ENCODE results near the gene PTPRE.

The PTPRE gene

DNA sequence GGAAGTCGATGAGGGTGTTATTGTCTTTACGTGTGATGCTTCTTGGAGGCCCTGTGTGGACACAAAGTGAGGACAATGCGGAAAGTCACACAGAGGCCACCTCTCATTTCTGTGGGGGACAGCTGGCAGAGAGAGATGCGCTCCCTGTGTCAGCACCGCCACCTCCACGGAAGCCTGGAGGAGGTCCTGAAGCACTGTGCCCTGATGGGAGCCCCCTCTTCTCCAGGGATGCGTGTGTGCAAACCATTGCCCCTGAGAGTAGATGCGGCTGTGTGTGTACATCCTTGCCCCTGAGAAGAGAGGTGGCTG is 2.0 kb downstream of the PTPRE start:
- Histone ChIP-seq H3K79me2 (ENCODE audit: insufficient read depth, low read depth) (no peaks in the 10 kb centered on the region), H3K4me2 (no peak overlapping the region), H4K20me1 (ENCODE audit: insufficient read depth) (no peaks in the 10 kb centered on the region), H3K27ac (no peak overlapping the region), H3K27me3 (ENCODE audit: insufficient read depth, low read depth) (no peaks in the 10 kb centered on the region), H3K4me3 (IDR thresholded peaks at IDR 0.05; ENCODE audit: insufficient read depth, low read depth, low read length) (no peak overlapping the region), H3K9ac (no peak overlapping the region), H3K36me3 (ENCODE audit: insufficient read depth) (no peaks in the 10 kb centered on the region), H3K4me1 (ENCODE audit: low read depth, poor library complexity, severe bottlenecking) (no peaks in the 10 kb centered on the region), H2AFZ (ENCODE audit: low read depth) (no peak overlapping the region)
- TF ChIP-seq CTCF (conservative IDR thresholded peaks at IDR 0.05; ENCODE audit: low read depth, low read length): no peak

- Histone ChIP-seq H3K36me3 (ENCODE audit: insufficient read depth) (no peaks in the 10 kb centered on the region), H3K4me2 (no peak overlapping the region), H3K4me3 (IDR thresholded peaks at IDR 0.05; ENCODE audit: insufficient read depth, low read depth, low read length) (no peak overlapping the region), H3K4me1 (ENCODE audit: low read depth, poor library complexity, severe bottlenecking) (no peaks in the 10 kb centered on the region), H2AFZ (ENCODE audit: low read depth) (no peak overlapping the region), H3K27ac (no peak overlapping the region), H3K79me2 (ENCODE audit: insufficient read depth, low read depth) (no peaks in the 10 kb centered on the region), H3K27me3 (ENCODE audit: insufficient read depth, low read depth) (no peaks in the 10 kb centered on the region), H3K9ac (no peak overlapping the region), H4K20me1 (ENCODE audit: insufficient read depth) (no peaks in the 10 kb centered on the region)
- TF ChIP-seq CTCF (conservative IDR thresholded peaks at IDR 0.05; ENCODE audit: low read depth, low read length): no peak
Observed at GRCh38 chr10:127909716-127910463, 3.0 kb downstream of the PTPRE start.

DNA sequence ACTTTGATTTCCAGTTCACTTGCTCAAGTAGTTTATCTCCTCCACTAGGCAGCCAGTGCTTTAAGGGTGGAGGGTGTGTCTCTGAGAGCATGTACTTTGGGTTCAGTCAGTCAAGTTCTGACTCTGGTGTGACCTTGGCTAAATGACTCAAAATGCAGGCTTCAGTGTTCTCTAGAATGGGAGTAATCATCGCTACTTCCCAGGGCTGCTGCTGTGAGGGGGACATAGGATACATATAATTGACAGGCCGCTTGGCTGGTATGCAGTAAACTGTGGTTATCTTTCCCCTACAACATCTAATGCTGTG is 3.5 kb downstream of the PTPRE start:
- no peak overlapping the region for H3K4me3 ChIP-seq (IDR thresholded peaks at IDR 0.05; ENCODE audit: insufficient read depth, low read depth, low read length)
- no peaks in the 10 kb centered on the region for H3K36me3 ChIP-seq (ENCODE audit: insufficient read depth)
- H3K27ac ChIP-seq: no peak overlapping the region
- H3K27me3 ChIP-seq (ENCODE audit: insufficient read depth, low read depth): no peaks in the 10 kb centered on the region
- no peaks in the 10 kb centered on the region for H3K79me2 ChIP-seq (ENCODE audit: insufficient read depth, low read depth)
- no peak for TF ChIP-seq CTCF (conservative IDR thresholded peaks at IDR 0.05; ENCODE audit: low read depth, low read length)
- no peaks in the 10 kb centered on the region for H4K20me1 ChIP-seq (ENCODE audit: insufficient read depth)
- H3K9ac ChIP-seq: no peak overlapping the region
- no peaks in the 10 kb centered on the region for H3K4me1 ChIP-seq (ENCODE audit: low read depth, poor library complexity, severe bottlenecking)
- H3K4me2 ChIP-seq: no peak overlapping the region
- H2AFZ ChIP-seq (ENCODE audit: low read depth): no peak overlapping the region

GRCh38 chr10:127911218-127911866 is 4.4 kb downstream of the PTPRE start:
- no peaks in the 10 kb centered on the region for H3K36me3 ChIP-seq (ENCODE audit: insufficient read depth)
- H3K27ac ChIP-seq: no peak overlapping the region
- no peak overlapping the region for H3K4me2 ChIP-seq
- no peak overlapping the region for H3K9ac ChIP-seq
- TF ChIP-seq CTCF (conservative IDR thresholded peaks at IDR 0.05; ENCODE audit: low read depth, low read length): no peak
- H3K4me3 ChIP-seq (IDR thresholded peaks at IDR 0.05; ENCODE audit: insufficient read depth, low read depth, low read length): no peak overlapping the region
- H3K4me1 ChIP-seq (ENCODE audit: low read depth, poor library complexity, severe bottlenecking): no peaks in the 10 kb centered on the region
- no peaks in the 10 kb centered on the region for H4K20me1 ChIP-seq (ENCODE audit: insufficient read depth)
- H2AFZ ChIP-seq (ENCODE audit: low read depth): no peak overlapping the region
- H3K27me3 ChIP-seq (ENCODE audit: insufficient read depth, low read depth): no peaks in the 10 kb centered on the region
- no peaks in the 10 kb centered on the region for H3K79me2 ChIP-seq (ENCODE audit: insufficient read depth, low read depth)

Data from KMS-11 (cell line).